ENCODE results near the gene ANAPC1.
"Not testable (repeated sequence)": the region's sequence is repeated elsewhere in the genome, so short reads cannot be mapped to it uniquely, and the experiment has no call there.

The ANAPC1 gene

GRCh38 chr2:111782195-111782594 lies 101.8 kb downstream of the ANAPC1 start:
- not testable (repeated sequence) for DNase-seq

- not testable (repeated sequence) for DNase-seq
Observed at GRCh38 chr2:111781443-111782094, 102.4 kb downstream of the ANAPC1 start.

- not testable (repeated sequence) for DNase-seq
Observed at GRCh38 chr2:111777155-111777554, 106.8 kb downstream of the ANAPC1 start.

GRCh38 chr2:111776296-111776695 lies 107.7 kb downstream of the ANAPC1 start:
- not testable (repeated sequence) for DNase-seq

GRCh38 chr2:111772180-111772579 lies 111.8 kb downstream of the ANAPC1 start:
- not testable (repeated sequence) for DNase-seq

GRCh38 chr2:111770916-111771658 lies 112.9 kb downstream of the ANAPC1 start:
- not testable (repeated sequence) for DNase-seq

- not testable (repeated sequence) for DNase-seq
Observed at GRCh38 chr2:111768266-111769190, 115.5 kb downstream of the ANAPC1 start.

- peak in 2 of 14 donors; percentile 1 for DNase-seq
Observed at GRCh38 chr2:111767087-111767486, 116.9 kb downstream of the ANAPC1 start.

- DNase-seq = not testable (repeated sequence)
Observed at GRCh38 chr2:111766295-111766694, 117.7 kb downstream of the ANAPC1 start.

GRCh38 chr2:111764151-111764550 lies 119.8 kb downstream of the ANAPC1 start:
- not testable (repeated sequence) for DNase-seq

GRCh38 chr2:111760697-111761284 lies 123.2 kb downstream of the ANAPC1 start:
- not testable (repeated sequence) for DNase-seq

- not testable (repeated sequence) for DNase-seq
Observed at GRCh38 chr2:111752533-111752932, 131.5 kb downstream of the ANAPC1 start.

GRCh38 chr2:111750641-111751040 lies 133.4 kb downstream of the ANAPC1 start:
- not testable (repeated sequence) for DNase-seq

GRCh38 chr2:111748429-111748828 lies 135.6 kb downstream of the ANAPC1 start:
- DNase-seq = not testable (repeated sequence)

GRCh38 chr2:111747410-111748115 lies 136.4 kb downstream of the ANAPC1 start:
- DNase-seq = not testable (repeated sequence)

- not testable (repeated sequence) for DNase-seq
Observed at GRCh38 chr2:111744751-111745150, 139.2 kb downstream of the ANAPC1 start.

- DNase-seq = not testable (repeated sequence)
Observed at GRCh38 chr2:111741517-111741916, 142.5 kb downstream of the ANAPC1 start.

- DNase-seq = peak in 1 of 14 donors; percentile 4
Observed at GRCh38 chr2:111735838-111736721, 147.9 kb downstream of the ANAPC1 start.

GRCh38 chr2:111735420-111735819 lies 148.6 kb downstream of the ANAPC1 start:
- DNase-seq = not testable (repeated sequence)

GRCh38 chr2:111729812-111730458 lies 154.1 kb downstream of the ANAPC1 start:
- not testable (repeated sequence) for DNase-seq

Data from C1 segment of cervical spinal cord (tissue), 14 donors.